ENCODE results near the gene REPS1.

Gene REPS1

DNA sequence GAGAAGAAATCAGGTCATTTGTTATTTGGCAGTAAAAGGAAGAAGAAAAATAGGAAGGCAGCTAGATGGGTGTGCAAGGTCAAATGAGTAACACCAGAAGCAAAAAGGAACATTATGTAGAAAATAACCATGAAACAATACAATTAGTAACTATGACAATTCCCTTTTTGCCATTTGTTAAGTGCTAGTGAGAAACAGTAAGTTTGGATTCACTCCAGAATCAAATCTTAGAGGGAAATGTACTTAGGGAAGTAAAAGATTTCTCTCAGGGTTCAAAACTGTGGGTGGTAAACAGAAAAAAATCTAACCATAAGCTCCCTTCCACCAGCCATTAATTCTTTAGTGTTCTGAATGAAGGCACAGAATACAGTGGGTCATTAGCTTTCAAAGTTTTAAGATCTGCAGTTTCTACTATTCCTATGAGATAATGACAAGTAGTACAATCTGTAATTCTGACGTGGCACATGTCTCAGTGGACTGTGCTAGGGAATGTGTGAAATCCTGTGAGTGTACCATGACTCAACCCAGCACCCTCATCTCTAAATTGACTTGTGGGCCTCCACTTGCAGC, 17.1 kb downstream of the REPS1 start:
- peak; percentile 89 for DNase-seq (ENCODE audit: low read depth)
- H3K4me3 ChIP-seq (replicated peaks; ENCODE audit: low read depth, low read length): no peak overlapping the region
- TF ChIP-seq, protein P1, sequence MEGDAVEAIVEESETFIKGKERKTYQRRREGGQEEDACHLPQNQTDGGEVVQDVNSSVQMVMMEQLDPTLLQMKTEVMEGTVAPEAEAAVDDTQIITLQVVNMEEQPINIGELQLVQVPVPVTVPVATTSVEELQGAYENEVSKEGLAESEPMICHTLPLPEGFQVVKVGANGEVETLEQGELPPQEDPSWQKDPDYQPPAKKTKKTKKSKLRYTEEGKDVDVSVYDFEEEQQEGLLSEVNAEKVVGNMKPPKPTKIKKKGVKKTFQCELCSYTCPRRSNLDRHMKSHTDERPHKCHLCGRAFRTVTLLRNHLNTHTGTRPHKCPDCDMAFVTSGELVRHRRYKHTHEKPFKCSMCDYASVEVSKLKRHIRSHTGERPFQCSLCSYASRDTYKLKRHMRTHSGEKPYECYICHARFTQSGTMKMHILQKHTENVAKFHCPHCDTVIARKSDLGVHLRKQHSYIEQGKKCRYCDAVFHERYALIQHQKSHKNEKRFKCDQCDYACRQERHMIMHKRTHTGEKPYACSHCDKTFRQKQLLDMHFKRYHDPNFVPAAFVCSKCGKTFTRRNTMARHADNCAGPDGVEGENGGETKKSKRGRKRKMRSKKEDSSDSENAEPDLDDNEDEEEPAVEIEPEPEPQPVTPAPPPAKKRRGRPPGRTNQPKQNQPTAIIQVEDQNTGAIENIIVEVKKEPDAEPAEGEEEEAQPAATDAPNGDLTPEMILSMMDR (IDR thresholded peaks at IDR 0.05; ENCODE audit: low read length, missing control alignments): no peak

DNA sequence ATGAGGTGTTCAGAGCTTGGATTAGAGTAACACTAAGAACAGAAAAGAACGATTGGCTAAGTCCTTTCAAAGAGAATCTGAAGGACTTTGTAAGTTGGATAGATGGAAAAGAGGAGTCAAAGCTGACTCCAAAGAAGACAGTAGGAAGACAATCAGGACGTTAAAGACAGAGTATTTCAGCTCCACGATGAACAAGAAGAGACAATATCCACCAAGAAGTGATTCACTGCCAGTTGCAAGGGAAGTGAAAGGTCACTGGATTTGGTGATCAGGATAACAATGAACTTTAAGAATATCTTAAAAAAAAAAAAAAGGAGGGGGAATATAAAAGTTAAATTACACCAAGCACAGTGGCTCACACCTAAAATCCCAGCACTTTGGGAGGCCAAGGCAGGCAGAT, 17.9 kb downstream of the REPS1 start:
- no peak for DNase-seq (ENCODE audit: low read depth)
- TF ChIP-seq, protein P1 (IDR thresholded peaks at IDR 0.05; ENCODE audit: low read length, missing control alignments): no peak
- no peak overlapping the region for H3K4me3 ChIP-seq (replicated peaks; ENCODE audit: low read depth, low read length)

DNA sequence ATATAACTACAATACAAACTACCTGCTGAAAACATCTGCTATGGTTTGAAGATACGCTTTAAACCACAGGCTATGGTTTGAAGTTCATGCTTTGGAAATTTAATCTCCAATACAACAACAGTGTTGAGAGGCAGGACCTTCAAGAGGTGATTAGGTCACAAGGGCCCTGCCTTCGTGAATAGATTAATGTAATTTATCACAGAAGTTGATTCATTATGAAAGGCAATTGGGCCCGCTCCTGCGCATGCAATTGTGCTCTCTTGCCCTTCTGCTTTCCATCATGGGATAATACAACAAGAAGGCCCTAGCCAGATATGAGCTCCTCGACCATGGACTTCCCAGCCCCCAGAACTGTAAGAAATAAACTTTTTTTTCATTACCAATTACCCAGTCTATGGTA, 21.2 kb downstream of the REPS1 start:
- TF ChIP-seq, protein P1 (IDR thresholded peaks at IDR 0.05; ENCODE audit: low read length, missing control alignments): no peak
- H3K4me3 ChIP-seq (replicated peaks; ENCODE audit: low read depth, low read length): no peak overlapping the region
- no peak for DNase-seq (ENCODE audit: low read depth)

DNA sequence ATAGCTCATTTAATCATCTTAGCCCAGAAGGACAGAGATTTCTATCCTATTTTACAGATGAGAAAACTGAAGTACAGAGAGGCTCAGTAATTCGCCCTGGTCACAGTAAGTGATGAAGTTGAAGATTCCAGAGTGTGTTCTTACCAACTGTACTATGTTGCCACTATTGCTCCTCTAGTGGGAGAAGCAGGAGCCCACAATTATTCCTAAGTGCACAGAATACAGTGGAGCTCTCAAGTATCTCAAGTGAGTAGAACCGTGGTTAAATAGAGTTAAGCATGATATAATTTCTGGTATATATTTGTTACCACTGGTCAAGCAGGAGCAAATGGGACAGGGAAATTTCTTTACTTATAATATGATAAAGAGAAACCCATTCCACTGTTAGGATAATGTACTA, 22.1 kb downstream of the REPS1 start:
- DNase-seq (ENCODE audit: low read depth): no peak
- no peak overlapping the region for H3K4me3 ChIP-seq (replicated peaks; ENCODE audit: low read depth, low read length)
- TF ChIP-seq, protein P1 (IDR thresholded peaks at IDR 0.05; ENCODE audit: low read length, missing control alignments): no peak

DNA sequence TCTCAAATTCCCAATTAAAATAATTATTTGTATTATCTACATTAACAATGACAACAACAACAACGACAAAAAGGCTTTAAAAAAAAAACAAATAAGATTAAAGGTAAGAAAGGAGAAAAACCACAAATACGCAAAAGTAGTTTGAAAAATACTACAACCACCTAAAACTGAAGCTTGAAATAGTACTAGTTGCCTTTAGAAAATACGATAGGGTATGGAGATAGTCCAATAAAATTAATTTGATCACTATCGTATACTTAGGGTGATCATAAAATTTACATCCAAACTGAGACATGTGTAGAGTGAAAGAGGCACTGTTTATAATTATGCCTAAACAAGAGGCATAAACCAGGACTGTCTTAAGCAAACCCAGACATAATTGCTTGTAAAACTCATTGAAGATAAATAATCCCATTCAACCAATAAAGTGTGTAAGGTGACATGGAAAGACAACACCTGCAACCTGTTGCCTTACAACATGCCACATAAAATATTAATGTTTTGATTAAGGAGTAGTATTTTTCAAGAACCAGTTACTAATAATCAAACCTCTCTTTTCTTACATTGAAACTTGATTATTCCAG, 22.7 kb downstream of the REPS1 start:
- no peak overlapping the region for H3K4me3 ChIP-seq (replicated peaks; ENCODE audit: low read depth, low read length)
- TF ChIP-seq, protein P1 (IDR thresholded peaks at IDR 0.05; ENCODE audit: low read length, missing control alignments): no peak
- DNase-seq (ENCODE audit: low read depth): no peak

DNA sequence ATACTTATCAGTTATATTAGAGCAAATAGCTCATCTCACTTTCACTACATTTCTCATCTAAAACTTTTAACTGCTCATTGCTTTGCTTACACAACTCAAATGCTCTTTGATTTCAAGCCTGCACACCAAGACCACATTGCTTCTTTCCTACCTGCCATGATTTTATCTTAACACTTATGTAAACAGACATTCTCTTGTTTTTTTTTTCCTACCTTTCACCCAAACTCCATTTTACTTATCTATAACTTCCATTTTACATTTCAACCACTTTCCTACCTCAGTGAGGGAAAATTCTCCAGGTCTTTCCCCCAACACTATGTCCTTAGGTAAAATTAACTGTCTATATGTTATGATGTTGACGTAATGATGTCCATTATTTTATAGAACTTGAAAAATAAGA, 24.0 kb downstream of the REPS1 start:
- DNase-seq (ENCODE audit: low read depth): no peak
- TF ChIP-seq, protein P1 (IDR thresholded peaks at IDR 0.05; ENCODE audit: low read length, missing control alignments): no peak
- H3K4me3 ChIP-seq (replicated peaks; ENCODE audit: low read depth, low read length): peak overlapping the region; percentile 5

DNA sequence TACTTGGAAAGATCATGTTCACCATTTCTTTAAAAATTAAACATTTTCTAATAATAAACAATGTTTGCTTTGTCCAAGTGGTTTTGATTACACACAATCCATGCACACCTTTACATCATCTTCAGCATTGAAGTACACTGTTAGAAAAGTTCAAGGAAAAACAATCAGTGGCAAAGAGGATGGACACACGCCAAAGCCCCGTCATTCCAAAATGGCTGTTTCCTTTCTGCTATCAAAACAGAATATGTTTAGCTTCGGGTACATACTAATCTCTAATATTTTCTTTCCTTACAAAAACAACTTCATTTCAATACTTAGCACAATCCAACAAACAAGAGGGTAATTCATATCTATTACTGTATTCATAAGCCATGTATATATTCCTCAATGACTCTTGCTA, 24.5 kb downstream of the REPS1 start:
- DNase-seq (ENCODE audit: low read depth): peak; percentile 44
- TF ChIP-seq, protein P1 (IDR thresholded peaks at IDR 0.05; ENCODE audit: low read length, missing control alignments): no peak
- H3K4me3 ChIP-seq (replicated peaks; ENCODE audit: low read depth, low read length): peak overlapping the region; percentile 5
